HG03460 (cell line): ENCODE results near the gene BFSP1.

ENCODE experiments used
- ATAC-seq: cut with Tn5 transposase; IDR thresholded peaks from one replicate; pipeline ENCODE4 v1.9.1; 2021; ENCODE audit not compliant: unreplicated experiment

Gene BFSP1

GRCh38 chr20:17469246-17470030 lies 61.7 kb downstream of the BFSP1 start:
- no peak for ATAC-seq

DNA sequence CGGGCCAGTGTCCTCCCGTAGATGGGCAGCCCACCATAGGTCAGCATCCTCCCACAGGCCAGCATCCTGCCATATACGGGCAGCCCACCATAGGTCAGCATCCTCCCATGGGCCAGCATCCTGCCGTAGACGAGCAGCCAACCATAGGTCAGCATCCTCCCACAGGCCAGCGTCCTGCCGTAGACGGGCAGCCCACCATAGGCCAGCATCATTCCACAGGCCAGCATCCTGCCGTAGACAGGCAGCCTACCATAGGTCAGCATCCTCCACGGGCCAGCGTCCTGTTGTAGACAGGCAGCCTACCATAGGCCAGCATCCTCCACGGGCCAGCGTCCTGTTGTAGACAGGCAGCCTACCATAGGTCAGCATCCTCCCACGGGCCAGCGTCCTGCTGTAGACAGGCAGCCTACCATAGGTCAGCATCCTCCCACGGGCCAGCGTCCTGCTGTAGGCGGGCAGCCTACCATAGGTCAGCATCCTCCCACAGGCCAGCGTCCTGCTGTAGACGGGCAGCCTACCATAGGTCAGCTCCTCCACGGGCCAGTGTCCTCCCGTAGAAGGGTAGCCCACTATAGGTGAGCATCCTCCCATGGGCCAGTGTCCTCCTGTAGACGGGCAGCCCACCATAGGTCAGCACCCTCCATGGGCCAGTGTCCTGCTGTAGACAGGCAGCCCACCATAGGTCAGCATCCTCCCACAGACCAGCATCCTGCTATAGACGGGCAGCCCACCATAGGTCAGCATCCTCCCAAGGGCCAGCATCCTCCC lies 62.9 kb downstream of the BFSP1 start:
- ATAC-seq = no peak

DNA sequence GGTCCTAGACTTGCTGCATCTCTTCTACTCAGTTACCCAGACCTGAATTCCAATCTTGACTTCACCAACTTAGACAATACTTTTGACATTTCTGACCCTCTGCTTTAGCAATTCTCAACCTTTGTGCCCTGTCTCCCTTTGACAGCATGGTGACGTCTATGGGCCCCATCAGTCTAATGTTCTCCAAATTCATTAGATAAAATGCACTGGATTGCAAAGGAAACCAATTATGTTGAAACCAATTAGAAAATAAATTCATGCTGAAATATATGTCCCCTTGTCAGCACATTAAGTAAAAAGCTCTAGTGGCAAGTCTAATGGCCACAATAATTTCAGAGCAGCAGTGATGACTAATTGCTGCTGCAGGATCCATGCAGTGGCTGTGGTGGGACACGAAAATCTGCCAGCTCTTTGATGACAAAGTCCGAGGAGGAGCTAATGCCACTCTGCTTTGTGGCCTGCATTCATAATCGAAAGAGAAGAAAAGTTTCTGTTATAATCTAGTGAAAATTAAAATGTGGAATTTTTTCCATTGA lies 64.0 kb downstream of the BFSP1 start:
- ATAC-seq = no peak

- ATAC-seq = no peak
Observed at GRCh38 chr20:17466641-17467040, 64.5 kb downstream of the BFSP1 start.

GRCh38 chr20:17465236-17465635 lies 65.9 kb downstream of the BFSP1 start:
- ATAC-seq = no peak

DNA sequence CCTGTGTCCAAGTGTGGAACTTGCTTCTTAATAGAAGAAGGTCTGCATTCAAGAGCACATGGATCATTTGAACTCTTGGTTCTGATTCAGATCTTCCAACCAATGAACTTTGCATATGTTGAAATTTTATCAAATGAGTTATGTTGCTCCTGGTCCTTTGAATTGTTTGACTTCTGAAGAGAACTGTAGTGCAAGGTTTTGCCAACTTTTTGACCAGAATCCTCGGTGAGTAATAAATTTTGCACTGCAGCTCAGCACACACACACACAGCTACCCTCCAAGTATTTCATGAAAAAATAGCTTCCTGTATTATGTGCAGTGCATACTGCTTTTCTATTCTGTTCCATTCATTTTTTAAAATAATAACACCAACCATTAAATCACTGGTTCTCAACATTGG lies 67.5 kb downstream of the BFSP1 start:
- ATAC-seq = no peak

DNA sequence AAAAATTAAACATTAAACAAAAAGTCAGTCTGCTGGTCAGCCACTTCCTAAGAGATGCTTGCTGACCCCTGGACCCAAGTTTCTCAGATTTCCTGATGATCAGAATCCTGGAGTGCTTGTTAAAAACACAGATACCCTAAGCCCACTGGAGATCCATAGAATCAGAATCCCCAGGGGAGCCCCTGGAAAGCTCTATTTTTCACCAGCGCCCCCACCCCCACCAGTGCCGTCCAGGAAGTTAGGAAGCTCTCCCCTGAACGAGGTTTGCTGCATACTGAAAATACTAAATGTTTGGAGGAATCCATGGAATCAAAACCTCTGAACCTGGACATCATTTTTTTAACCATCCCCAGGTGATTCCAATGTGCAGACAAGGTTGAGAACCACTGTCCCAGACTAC lies 69.2 kb downstream of the BFSP1 start:
- ATAC-seq = no peak

DNA sequence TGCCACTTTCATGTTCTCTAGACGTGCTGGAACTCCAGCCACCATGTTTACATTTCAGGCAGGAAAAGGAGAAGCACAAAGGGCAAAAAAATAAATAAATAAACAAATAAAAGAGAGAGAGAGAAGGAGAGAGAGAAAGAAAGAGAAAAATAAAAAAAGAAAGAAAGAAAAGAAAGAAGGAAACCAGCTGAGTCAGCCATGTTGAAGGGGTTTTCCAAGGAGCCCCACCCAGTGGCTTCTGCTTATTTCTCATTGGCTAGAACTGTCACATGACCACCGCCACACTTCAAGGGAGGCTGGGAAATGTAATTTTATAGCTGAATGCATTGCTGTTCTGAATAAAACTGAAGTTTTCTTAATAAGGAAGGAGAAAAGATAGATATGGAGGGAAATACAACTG lies 71.1 kb downstream of the BFSP1 start:
- ATAC-seq = no peak

DNA sequence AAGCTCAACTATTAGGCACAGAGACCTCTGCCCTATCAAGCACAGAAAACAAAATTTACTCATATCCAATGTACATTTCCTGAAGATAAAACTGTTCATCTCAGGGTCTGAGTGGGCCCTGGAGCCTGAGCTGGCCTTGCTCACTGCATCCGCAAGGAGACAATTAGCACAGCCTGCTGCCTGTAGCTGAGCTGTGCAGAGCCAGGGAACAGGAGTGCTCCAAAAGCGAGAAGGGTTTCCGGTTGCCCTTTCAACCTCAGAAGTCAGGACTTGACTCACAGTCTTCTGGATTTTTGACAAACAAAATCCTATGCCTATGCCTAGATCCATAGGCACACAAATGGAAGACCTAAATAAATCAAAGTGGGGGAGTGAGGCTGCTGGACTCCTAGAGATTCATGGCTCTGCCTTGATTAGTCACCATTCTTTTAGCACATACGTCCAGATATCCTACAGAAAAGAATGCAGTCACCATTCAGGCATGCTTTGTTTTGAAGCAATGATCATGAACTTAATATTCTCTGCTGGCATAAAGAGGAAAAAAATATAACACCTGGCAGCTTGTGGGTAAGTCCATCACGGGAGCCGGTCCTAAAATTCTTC lies 73.5 kb downstream of the BFSP1 start:
- no peak for ATAC-seq

DNA sequence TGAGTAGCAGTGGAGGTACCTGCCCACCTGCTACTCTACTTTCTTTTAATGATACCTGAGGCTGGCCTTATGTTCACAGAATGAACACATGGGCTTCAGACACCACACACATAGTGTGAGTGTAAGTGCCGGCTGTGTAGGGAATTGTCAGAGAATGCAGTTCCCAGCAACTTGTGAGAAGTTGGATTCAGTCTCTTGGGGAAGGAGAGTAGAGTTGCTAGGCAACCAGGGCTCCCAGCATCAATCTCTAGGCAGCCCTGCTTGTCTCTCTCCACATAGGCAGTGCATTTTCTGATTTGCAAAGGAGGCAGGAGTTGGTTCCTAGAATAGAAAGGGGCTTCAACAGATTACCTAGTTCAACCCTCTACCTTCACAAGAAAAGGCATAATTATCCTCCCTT lies 74.1 kb downstream of the BFSP1 start:
- ATAC-seq = no peak

DNA sequence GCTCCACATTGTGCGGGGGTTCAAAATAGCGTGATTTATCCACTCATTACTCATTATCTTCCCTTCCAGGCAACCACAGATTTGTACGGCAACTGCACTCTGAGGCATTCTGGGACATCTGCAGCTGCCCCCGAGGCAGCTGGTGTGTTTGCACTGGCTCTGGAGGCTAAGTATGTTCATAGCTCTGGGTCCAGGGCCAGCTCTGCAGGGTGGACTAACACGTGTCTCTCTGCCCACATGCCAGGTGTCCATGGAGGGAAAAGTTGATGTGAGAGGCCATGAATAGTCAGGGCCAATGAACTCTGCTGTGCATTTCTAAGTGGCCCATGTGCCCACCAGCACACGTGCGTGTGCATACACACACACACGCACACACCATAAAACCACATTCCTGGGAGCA lies 74.9 kb downstream of the BFSP1 start:
- no peak for ATAC-seq

- no peak for ATAC-seq
Observed at GRCh38 chr20:17453592-17453991, 77.6 kb downstream of the BFSP1 start.

GRCh38 chr20:17452441-17452840 lies 78.7 kb downstream of the BFSP1 start:
- ATAC-seq = no peak

GRCh38 chr20:17449031-17449430 lies 82.1 kb downstream of the BFSP1 start:
- no peak for ATAC-seq

- ATAC-seq = no peak
Observed at GRCh38 chr20:17448071-17448470, 83.1 kb downstream of the BFSP1 start.

DNA sequence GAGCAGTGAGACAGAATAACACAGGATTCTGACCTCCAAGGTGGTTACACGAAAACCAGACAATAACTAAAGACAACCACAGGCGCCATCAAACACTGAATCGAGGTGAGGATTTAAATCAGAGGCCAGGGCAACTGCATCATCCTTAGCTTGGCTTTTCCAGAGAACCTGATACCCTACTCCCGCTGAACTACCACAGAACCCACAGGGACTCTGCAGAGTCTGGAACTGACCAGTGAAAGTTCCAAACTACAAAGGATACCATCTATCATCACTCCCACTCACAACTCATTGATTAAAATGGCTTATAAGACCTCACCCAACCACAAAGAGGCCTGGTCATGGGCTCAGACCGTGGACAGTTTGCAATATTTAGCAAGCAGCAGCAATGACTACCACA lies 85.0 kb downstream of the BFSP1 start:
- no peak for ATAC-seq

DNA sequence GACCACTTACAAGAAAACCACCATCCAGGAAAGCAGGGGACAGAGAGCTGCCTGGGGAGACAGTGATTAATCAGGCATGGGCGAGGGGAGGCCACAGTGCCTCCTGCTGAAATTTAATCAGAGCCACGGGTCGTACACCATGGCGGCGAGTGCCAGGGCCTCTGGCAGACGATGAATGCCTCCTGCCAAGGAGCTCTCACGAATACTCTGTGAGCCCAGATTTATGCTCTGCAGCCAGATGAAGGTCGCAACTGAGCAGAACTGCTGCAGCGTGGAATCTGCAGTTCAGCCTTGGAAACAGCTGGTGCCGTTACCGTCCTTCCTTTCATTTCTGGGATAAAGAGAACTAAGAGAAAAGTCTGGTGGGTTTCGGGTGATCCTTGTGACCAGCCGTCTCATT lies 85.6 kb downstream of the BFSP1 start:
- no peak for ATAC-seq

DNA sequence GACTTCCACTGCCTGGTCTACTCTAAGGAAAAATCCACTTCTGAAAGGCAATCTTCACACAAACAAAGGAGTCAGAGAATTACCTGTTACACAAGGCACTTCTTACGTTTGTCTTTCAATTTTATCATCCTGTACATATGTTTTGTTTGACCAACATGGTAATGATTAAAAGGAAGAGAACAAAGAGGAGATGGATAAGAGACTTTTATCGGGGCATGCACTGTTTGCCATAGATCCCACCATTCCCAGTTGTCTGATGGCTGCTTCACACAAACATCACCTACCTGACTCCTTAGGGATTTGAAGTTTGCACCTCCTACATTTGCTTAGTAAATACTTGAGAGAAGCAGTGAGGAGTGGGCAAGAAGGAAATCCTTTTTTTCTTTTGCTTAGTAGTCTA lies 87.1 kb downstream of the BFSP1 start:
- ATAC-seq = no peak
